PC-9 (cell line): ENCODE measurements around the gene PRSS57.
"Not testable (repeated sequence)": the region's sequence is repeated elsewhere in the genome, so short reads cannot be mapped to it uniquely, and the experiment has no call there.

Experiments
- CTCF ChIP-seq: fragments of 200-600 bp; sonication (generic); conservative IDR thresholded peaks from 2 replicates; pipeline ENCODE4 v1.6.1; 2017; ENCODE audit warnings: mixed run types, antibody characterized with exemption, mild to moderate bottlenecking, moderate library complexity
- EZH2 ChIP-seq: fragments of 200-600 bp; sonication (generic); IDR thresholded peaks from 2 replicates; pipeline ENCODE4 v1.8.0; 2017; ENCODE audit warnings: antibody characterized with exemption, low read depth

- not testable (repeated sequence) for TF ChIP-seq CTCF, EZH2
Observed at GRCh38 chr19:740816-741505, 45.7 kb upstream of the PRSS57 start.
